Bone marrow (tissue), 2 donors: ENCODE data around the gene TMEM256.
A peak's percentile ranks its signal among the peaks of the same experiment; 100 is the strongest.

Experiments
- DNase-seq, 2 donors: peaks; one replicate each; lab custom pipeline; 2025; lab: John Stamatoyannopoulos, UW

Gene TMEM256

GRCh38 chr17:7407485-7408251, 3.8 kb upstream of the TMEM256 start, which contains the start of gene NLGN2:
TSS of gene NLGN2 (plus strand) at chr17:7407845. CDS start at chr17:7408256, 411 bp downstream.
- DNase-seq, result no peak

- DNase-seq, result no peak
Measured at GRCh38 chr17:7407082-7407481, 3.2 kb upstream of the TMEM256 start.

DNA sequence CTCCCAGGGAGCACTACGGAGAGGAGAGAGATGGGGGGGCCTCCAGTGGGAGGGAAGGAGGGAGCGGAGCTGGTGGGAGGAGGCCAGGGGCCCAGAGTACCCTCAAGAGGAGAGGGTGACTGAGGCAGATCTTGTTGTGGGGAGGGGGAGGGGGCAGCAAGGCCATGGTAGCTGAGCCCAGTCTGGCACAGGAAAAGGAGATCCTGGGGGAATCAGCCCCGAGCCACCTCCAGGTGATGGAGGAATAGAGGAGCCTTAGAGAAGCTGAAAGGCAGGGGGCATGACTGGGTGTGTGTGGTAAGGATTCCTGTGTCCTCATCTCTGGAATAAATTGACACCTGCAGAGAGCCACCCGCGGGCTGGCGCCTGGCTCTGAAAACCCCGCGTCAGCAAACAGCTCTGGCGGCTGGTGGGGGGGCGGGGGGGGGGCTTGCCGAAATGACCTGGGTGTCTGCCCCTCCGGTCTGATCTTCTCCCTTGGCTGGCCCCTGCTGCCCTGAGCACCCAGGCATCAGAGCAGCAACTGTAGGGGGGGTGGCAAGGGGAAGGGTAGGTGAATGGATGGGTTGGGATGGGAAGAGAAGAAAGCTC, 2.4 kb upstream of the TMEM256 start:
- DNase-seq, result no peak

- DNase-seq, result no peak
Measured at GRCh38 chr17:7405350-7406234, 1.7 kb upstream of the TMEM256 start.

DNA sequence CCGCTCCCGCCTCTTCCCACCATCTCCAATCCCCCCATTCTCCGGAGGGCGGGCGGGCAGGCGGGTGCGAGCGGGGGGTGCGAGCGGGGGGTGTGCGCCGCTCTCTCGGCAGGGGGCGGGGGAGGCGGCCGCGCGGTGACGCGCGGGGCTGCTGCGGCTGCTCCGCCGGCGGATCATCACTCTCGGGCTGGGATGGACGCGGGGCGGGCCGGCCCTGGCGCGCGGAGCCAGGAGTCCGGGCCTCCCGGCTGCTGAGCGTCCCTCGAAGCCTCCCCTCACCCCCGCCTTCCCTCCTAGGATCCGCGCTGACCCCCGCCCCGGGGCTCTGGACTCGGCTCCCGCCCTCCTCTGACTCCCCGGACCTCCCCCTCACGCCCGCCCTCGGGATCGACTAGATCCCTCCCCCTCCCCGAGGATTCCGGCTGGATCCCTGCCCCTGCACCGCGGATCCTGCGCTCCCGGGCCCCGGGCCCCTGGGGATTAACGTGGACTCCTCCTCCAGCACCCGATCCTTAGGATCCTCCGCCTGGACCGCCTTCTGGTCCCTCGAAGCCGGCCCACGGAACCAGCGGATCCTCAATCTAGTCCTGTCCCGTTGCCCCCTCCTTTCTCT, 946 bp upstream of the TMEM256 start:
- no peak for DNase-seq

GRCh38 chr17:7403727-7403976, 245 bp downstream of the TMEM256 start:
- DNase-seq, result no peak

- peak in 1 of 2 donors; percentile 34 for DNase-seq
Measured at GRCh38 chr17:7403043-7403726, 712 bp downstream of the TMEM256 start.

GRCh38 chr17:7398612-7399011, 5.3 kb downstream of the TMEM256 start:
- DNase-seq, result no peak

DNA sequence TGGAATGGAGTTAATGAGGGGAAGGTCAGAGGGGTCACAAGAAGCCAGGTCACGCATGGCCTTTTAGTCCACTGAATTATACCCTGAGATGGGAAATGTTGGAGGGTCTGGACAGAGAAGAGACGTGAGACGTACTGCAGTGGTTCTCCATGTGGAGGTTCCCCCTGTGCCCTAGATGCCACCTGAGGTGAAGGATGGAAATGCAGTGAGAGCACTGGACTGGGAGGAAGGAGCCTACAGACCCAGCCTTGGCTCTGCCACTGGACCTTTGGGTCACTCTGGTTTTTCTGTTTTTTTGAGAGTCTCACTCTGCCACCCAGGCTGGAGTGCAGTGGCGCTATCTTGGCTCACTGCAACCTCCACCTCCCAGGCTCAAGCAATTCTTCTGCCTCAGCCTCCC, 7.8 kb downstream of the TMEM256 start:
- DNase-seq, result no peak

- DNase-seq, result peak; percentile 45 to 93
Measured at GRCh38 chr17:7394452-7395191, 9.3 kb downstream of the TMEM256 start, which contains the start of gene PLSCR3. TSS of gene PLSCR3 (minus strand) at chr17:7394525. CDS start at chr17:7394110, 415 bp downstream.

DNA sequence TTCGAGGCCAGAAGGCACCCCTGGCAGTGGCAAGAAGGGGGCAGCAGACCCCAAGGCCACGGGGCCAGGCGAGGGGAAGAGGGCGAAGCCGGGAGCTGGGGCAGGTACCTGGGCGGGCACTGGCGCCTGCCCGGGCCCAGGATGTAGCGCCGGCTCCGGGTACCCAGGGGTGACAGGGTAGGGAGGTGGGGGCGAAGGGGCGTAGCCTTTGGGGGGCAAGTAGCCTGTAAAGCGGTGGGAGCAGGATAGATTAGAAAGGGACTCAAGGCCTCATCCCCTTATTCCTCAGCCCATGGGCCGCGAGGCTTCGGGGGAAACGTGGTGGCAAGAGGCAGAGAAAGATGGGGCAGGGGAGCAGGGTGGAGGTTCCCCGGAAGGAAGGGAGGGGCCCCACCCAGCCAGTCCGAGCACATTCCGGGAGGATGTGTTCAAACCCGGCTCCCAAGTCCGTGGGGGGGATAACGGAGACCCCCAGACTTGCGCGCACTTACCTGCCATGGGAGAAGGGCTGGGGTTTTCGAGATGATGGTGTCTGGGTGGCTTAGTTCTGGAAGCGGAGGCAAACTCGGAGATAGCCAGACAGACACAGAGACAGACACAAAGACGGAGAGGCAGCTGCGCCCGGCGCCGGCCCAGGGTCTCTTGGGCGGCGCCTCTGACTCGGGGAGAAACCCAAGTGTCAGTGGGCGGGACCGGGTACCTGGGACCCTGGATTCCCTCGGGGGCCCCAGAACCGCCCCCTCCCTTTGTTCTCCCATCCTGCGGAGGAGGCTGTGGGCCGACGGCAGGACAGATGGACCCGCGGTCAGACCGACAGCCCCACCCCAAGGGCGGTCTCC, 10.1 kb downstream of the TMEM256 start:
- DNase-seq, result peak in 1 of 2 donors; percentile 66

- no peak for DNase-seq
Measured at GRCh38 chr17:7392696-7393612, 10.9 kb downstream of the TMEM256 start.

DNA sequence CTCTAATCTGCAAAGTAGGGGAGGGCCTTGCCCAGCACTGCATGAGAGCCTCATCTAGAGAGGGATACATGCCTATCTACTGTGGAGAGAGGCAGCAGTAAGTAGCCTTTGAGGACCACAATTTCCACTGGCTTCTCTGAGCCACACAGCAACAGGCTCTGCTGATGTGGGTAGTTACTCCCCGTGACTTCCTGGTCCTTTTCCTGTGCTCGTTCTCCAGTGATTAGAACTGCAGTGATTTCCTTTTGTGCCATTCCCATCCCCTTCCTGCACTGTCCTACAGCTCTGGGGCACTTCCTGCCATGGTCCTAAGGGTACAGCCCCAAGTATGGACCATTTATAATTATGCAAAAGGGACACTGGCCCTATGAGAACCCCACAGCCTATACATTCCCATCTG, 12.6 kb downstream of the TMEM256 start:
- DNase-seq, result no peak

- DNase-seq, result no peak
Measured at GRCh38 chr17:7389924-7390910, 13.7 kb downstream of the TMEM256 start.

GRCh38 chr17:7388856-7389255, 15.0 kb downstream of the TMEM256 start:
- DNase-seq, result no peak

GRCh38 chr17:7384489-7385081, 19.3 kb downstream of the TMEM256 start:
- DNase-seq, result no peak

GRCh38 chr17:7383742-7384488, 20.0 kb downstream of the TMEM256 start:
- DNase-seq, result no peak
